ENCODE data around the gene MRPL1.

MRPL1 gene

DNA sequence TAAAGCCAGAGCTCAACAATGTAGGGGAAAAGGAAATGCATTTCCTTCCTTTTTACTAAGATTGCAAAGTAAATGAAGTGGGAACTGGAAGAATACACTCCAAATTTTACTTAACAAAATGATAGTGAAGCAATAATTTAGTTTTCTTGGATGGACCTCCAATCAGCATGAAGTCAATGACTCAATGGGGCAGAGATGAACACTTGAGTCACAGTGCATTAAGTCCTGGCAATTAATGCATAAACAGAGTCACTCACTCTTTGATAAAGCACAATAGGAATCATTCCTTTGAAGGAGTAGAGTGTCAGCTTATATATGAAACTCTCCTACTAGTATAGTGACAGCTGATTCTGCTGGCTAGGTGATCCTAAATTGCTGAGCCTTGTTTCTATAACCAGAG lies 127.8 kb downstream of the MRPL1 start:
- DNase-seq = no peak

DNA sequence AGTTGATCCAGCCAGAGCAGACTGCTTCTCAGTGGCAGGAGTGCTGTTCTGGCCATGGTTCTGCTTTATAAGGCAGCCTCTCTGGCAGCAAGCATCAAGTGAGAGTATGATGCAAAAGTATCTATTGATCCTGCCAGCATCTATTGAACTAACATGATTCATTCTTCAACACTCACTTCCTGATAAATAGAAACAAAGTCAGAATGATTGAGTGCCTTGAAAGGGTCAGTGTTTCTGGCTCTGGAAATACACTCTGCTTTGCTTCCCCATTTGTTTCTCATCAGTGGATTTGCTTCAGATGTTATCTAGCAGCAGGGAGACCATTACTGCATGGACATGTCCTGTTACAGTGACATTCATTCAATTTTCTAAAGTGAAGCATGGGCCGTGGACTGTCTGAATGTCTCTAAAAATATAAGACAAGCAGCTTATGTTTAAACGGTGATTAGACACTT lies 128.3 kb downstream of the MRPL1 start:
- no peak for DNase-seq

DNA sequence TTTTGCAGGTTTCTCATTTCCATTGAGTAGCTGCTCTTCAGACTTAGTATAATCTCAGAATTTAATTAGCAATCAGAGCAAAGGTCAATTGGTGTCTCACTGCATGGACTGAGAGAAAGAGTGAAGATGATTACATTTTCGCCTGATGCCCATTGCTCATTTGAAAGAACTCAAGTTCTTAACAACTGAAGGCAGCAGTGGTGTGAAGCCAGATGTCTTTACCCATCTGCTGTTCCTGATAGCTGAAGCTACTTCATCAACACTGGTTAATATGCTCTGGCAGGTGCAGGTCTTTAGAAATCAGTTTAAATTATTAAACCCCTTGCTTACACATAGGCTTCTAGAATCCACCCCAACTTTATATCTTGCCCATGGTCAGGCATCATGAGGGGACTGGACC lies 130.0 kb downstream of the MRPL1 start:
- DNase-seq = no peak

DNA sequence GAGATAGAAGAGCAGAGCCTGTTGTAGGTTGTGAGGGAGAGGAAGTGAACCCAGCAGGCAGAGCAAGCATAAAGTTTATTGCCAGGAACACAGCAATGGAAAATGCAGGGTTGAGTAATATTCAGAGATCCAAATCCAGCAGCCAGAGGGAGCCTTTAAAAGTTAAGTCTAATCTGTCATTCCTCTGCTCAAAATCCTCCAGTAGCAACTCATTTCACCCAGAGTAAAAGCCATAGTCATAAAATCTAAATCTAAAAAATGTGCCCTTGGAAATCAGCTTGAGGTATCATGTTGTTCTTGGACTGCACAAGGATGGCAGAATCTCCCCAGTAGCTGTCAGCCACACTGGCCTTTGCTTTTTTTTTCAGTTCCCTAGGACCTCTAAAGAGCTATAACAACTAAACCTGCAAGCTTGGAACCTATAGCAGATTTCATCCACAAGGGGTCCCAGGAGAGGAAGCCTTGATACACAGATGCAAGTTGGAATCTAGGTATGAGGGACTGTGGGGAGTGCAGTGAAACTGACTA lies 131.6 kb downstream of the MRPL1 start:
- DNase-seq = no peak

DNA sequence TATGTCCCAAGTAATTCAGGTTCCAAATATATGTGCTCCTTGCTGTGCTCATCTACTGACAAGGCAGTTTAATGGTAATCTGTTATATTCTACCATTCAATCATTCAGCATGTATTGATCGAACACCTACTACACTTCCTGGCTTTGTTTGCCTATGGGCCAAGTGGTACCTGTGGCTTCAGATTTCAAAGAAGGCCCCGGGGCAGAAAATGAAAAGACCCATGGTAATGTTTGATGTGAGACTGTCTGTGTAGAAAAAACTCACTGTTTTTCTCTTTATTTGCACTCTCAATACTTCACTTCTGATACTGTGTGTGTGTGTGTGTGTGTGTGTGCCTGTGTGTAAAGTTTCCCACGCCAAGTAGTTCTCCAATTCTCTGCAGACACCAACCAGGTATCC lies 133.4 kb downstream of the MRPL1 start:
- DNase-seq = no peak

DNA sequence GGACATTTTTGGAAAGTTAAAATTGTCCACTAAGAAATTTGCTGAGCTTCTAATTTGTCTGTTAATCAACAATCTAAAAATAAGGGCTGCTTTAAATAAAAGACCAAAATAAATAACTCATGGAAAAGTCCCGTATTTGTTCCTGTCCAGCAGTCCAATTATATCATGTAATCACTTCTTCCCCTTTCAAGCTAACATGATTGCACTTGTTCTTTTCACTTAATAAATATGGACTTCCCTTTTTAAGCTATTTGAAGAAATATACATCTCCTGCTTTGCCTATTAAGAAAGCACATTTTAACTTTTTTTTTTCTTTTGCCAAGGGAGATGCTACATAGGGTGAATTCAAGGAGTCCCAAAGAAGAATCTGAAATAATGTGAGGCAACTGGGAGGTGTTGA lies 138.9 kb downstream of the MRPL1 start:
- DNase-seq = no peak

DNA sequence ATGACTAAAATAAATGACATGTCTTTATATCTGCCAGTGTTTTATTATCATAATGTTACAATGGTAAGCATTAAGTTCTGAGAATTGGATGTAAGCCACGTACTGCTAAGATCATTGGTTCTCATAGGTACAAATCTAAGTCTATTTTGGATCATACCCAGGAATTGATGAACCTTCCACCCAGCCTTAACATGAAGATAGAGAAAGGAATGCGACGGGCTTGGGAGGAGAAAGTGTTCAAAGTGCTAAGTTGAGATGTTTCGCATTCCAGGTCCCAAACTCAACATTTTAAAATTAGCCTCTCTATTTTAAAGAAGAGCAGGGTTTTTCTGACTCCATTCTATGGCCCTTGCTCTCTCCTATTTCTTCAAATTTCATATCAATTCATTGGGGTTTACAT lies 139.6 kb downstream of the MRPL1 start:
- DNase-seq = no peak

All from NCI-H510A (cell line).